ENCODE measurements around the gene CHST6.

DNA sequence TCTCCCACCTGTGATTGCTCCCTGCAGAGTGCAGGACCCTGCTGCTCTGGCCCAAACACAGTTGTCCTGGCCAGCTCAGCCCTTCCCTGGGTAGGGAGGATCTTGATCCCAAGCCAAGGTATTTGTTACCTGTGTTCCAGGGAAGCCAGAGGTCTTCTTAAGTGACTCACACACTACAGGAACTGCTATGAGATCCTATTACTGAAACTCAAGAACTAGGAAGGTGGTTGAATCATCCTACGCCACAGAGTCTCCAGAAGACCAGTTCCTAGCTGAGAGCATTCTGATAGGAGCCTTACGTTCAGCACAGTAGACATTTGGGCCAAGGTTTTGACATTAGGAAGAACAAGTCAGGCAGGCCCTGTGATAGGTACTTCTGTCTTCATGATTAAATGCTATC is 12.0 kb downstream of the CHST6 start:
- TF ChIP-seq EP300 (IDR thresholded peaks at IDR 0.05): no peak
- TF ChIP-seq, protein P1, sequence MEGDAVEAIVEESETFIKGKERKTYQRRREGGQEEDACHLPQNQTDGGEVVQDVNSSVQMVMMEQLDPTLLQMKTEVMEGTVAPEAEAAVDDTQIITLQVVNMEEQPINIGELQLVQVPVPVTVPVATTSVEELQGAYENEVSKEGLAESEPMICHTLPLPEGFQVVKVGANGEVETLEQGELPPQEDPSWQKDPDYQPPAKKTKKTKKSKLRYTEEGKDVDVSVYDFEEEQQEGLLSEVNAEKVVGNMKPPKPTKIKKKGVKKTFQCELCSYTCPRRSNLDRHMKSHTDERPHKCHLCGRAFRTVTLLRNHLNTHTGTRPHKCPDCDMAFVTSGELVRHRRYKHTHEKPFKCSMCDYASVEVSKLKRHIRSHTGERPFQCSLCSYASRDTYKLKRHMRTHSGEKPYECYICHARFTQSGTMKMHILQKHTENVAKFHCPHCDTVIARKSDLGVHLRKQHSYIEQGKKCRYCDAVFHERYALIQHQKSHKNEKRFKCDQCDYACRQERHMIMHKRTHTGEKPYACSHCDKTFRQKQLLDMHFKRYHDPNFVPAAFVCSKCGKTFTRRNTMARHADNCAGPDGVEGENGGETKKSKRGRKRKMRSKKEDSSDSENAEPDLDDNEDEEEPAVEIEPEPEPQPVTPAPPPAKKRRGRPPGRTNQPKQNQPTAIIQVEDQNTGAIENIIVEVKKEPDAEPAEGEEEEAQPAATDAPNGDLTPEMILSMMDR (IDR thresholded peaks at IDR 0.05): no peak
- no peak for TF ChIP-seq POLR2A (IDR thresholded peaks at IDR 0.05)
- no peak for TF ChIP-seq POLR2AphosphoS5 (IDR thresholded peaks at IDR 0.05)

All from gastroesophageal sphincter (tissue), 3 donors.